Neural cell (in vitro differentiated cells): ENCODE results near the gene DYNLT5.

Source experiments
- CTCF ChIP-seq: fragments of 450-650 bp; IDR thresholded peaks from 2 replicates; pipeline ENCODE4 v1.5.1; 2014; ENCODE audit warnings: antibody characterized with exemption, mild to moderate bottlenecking, moderate library complexity; ENCODE audit not compliant: poor library complexity, severe bottlenecking
- POLR2AphosphoS5 ChIP-seq: IDR thresholded peaks from 2 replicates; pipeline ENCODE4 v1.6.1; 2012
- REST ChIP-seq: IDR thresholded peaks from 2 replicates; pipeline ENCODE4 v1.6.1; 2012; ENCODE audit warnings: borderline replicate concordance
- SMC3 ChIP-seq: fragments of 450-650 bp; conservative IDR thresholded peaks from 2 replicates; pipeline ENCODE4 v1.6.1; 2014; ENCODE audit warnings: antibody characterized with exemption, mild to moderate bottlenecking, moderate library complexity; ENCODE audit not compliant: poor library complexity

DNA sequence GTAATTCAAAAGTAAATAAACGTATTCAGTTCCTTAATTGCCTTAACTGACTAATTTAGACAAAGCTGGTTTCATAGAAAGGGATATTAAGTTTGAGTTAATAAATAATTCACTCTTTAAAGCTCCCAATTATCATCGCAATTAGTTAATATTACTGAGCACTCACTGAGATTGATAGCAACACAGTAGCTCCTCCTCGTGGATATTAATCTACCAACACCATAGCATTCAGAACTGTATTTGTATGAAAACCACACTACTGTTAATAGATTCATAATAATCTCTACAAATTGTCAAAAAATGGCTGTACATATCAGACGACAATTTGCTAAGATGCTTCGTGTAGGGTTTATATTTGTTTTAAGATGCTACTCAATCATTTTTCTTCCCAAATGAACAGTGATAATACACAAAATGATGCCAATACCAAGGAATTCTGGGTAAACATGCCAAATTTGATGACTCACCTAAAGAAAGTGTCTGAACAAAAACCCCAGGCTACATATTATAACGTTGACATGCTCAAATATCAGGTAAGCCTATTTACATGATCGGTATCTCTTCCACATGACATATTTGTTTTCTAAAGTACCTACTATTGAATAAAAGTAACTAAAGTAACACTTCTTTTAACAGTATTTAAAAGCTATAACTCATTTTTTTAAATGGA, 18.8 kb upstream of the DYNLT5 start:
- no peak for TF ChIP-seq CTCF
- TF ChIP-seq SMC3: no peak
- TF ChIP-seq REST: no peak
- TF ChIP-seq POLR2AphosphoS5: no peak
